Measurements from ENCODE around the gene E2F1.

Gene E2F1

GRCh38 chr20:33663161-33664084 lies 22.8 kb downstream of the E2F1 start:
- H3K36me3 Mint-ChIP-seq, result peaks cover 6% of the 10 kb centered on the region
- peak; percentile 78 for ATAC-seq
- H3K27ac Mint-ChIP-seq, result peak overlapping the region; percentile 71

GRCh38 chr20:33662172-33662571 lies 24.0 kb downstream of the E2F1 start, which contains the start of gene C20orf144:
Gene C20orf144, plus strand, starts transcription at chr20:33662327. Its CDS starts 19 bp downstream, at chr20:33662346.
- peaks cover 6% of the 10 kb centered on the region for H3K36me3 Mint-ChIP-seq
- no peak for ATAC-seq
- no peaks in the 10 kb centered on the region for H3K9me3 Mint-ChIP-seq

More at GRCh38 chr20:33663161-33664084, 22.8 kb downstream of the E2F1 start:
- Mint-ChIP-seq H3K27me3 (no peaks in the 10 kb centered on the region), H3K9me3 (no peaks in the 10 kb centered on the region), H3K4me3 (peak overlapping the region; percentile 85), H3K4me1 (peaks cover 40% of the 10 kb centered on the region)

GRCh38 chr20:33660685-33661058 lies 25.5 kb downstream of the E2F1 start:
- Mint-ChIP-seq H3K36me3 (peaks cover 6% of the 10 kb centered on the region), H3K4me1 (peaks cover 26% of the 10 kb centered on the region), H3K9me3 (no peaks in the 10 kb centered on the region), H3K4me3 (no peak overlapping the region), H3K27ac (no peak overlapping the region), H3K27me3 (no peaks in the 10 kb centered on the region)
- no peak for ATAC-seq

More at GRCh38 chr20:33662172-33662571, 24.0 kb downstream of the E2F1 start, which contains the start of gene C20orf144:
- Mint-ChIP-seq H3K4me1 (peaks cover 35% of the 10 kb centered on the region), H3K27me3 (no peaks in the 10 kb centered on the region), H3K4me3 (peak within 1 kb of the TSS; percentile 85), H3K27ac (peak within 1 kb of the TSS; percentile 71)

- ATAC-seq, result no peak
- Mint-ChIP-seq H3K4me1 (peaks cover 22% of the 10 kb centered on the region), H3K27ac (no peak overlapping the region), H3K9me3 (no peaks in the 10 kb centered on the region), H3K36me3 (peaks cover 6% of the 10 kb centered on the region), H3K4me3 (no peak overlapping the region), H3K27me3 (no peaks in the 10 kb centered on the region)
These were observed 26.0 kb downstream of the E2F1 start for GRCh38 chr20:33660035-33660684.

- H3K36me3 Mint-ChIP-seq, result peaks cover 6% of the 10 kb centered on the region
- no peaks in the 10 kb centered on the region for H3K9me3 Mint-ChIP-seq
- H3K27me3 Mint-ChIP-seq, result no peaks in the 10 kb centered on the region
- H3K27ac Mint-ChIP-seq, result no peak overlapping the region
- no peak overlapping the region for H3K4me3 Mint-ChIP-seq
- H3K4me1 Mint-ChIP-seq, result peaks cover 15% of the 10 kb centered on the region
- no peak for ATAC-seq
These were observed 26.7 kb downstream of the E2F1 start for GRCh38 chr20:33659341-33660034.

- Mint-ChIP-seq H3K27ac (no peak overlapping the region), H3K9me3 (no peaks in the 10 kb centered on the region), H3K4me3 (no peak overlapping the region), H3K36me3 (peaks cover 6% of the 10 kb centered on the region), H3K4me1 (peaks cover 10% of the 10 kb centered on the region), H3K27me3 (no peaks in the 10 kb centered on the region)
- no peak for ATAC-seq
These were observed 27.3 kb downstream of the E2F1 start for GRCh38 chr20:33658929-33659328.

- no peak overlapping the region for H3K27ac Mint-ChIP-seq
- H3K36me3 Mint-ChIP-seq, result peaks cover 6% of the 10 kb centered on the region
- H3K27me3 Mint-ChIP-seq, result no peaks in the 10 kb centered on the region
- H3K9me3 Mint-ChIP-seq, result no peaks in the 10 kb centered on the region
- peaks cover 11% of the 10 kb centered on the region for H3K4me1 Mint-ChIP-seq
- no peak overlapping the region for H3K4me3 Mint-ChIP-seq
- no peak for ATAC-seq
These were observed 27.7 kb downstream of the E2F1 start for GRCh38 chr20:33658510-33658909.

- Mint-ChIP-seq H3K36me3 (peaks cover 6% of the 10 kb centered on the region), H3K27ac (no peak overlapping the region), H3K27me3 (no peaks in the 10 kb centered on the region), H3K4me1 (peaks cover 15% of the 10 kb centered on the region), H3K9me3 (no peaks in the 10 kb centered on the region), H3K4me3 (no peak overlapping the region)
- no peak for ATAC-seq
These were observed 28.5 kb downstream of the E2F1 start for GRCh38 chr20:33657704-33658095.

- H3K36me3 Mint-ChIP-seq, result peaks cover 6% of the 10 kb centered on the region
- ATAC-seq, result no peak
- H3K27ac Mint-ChIP-seq, result no peak overlapping the region
- no peaks in the 10 kb centered on the region for H3K9me3 Mint-ChIP-seq
- H3K4me3 Mint-ChIP-seq, result no peak overlapping the region
- no peaks in the 10 kb centered on the region for H3K27me3 Mint-ChIP-seq
- peaks cover 18% of the 10 kb centered on the region for H3K4me1 Mint-ChIP-seq
These were observed 29.1 kb downstream of the E2F1 start for GRCh38 chr20:33656783-33657703.

- no peaks in the 10 kb centered on the region for H3K9me3 Mint-ChIP-seq
- H3K4me3 Mint-ChIP-seq, result no peak overlapping the region
- no peaks in the 10 kb centered on the region for H3K27me3 Mint-ChIP-seq
- no peak overlapping the region for H3K27ac Mint-ChIP-seq
- peaks cover 22% of the 10 kb centered on the region for H3K4me1 Mint-ChIP-seq
- no peak for ATAC-seq
- H3K36me3 Mint-ChIP-seq, result peaks cover 6% of the 10 kb centered on the region
These were observed 30.0 kb downstream of the E2F1 start for GRCh38 chr20:33656010-33656782.

- Mint-ChIP-seq H3K4me3 (no peak overlapping the region), H3K4me1 (peaks cover 22% of the 10 kb centered on the region), H3K36me3 (peaks cover 6% of the 10 kb centered on the region), H3K27me3 (no peaks in the 10 kb centered on the region), H3K27ac (peak overlapping the region; percentile 25), H3K9me3 (no peaks in the 10 kb centered on the region)
- ATAC-seq, result no peak
These were observed 31.0 kb downstream of the E2F1 start for GRCh38 chr20:33655164-33655563.

GRCh38 chr20:33654680-33655161 lies 31.5 kb downstream of the E2F1 start:
- H3K27ac Mint-ChIP-seq, result peak overlapping the region; percentile 25
- no peak overlapping the region for H3K4me3 Mint-ChIP-seq
- no peak for ATAC-seq
- peaks cover 22% of the 10 kb centered on the region for H3K4me1 Mint-ChIP-seq
- no peaks in the 10 kb centered on the region for H3K9me3 Mint-ChIP-seq
- no peaks in the 10 kb centered on the region for H3K27me3 Mint-ChIP-seq
- H3K36me3 Mint-ChIP-seq, result peaks cover 6% of the 10 kb centered on the region

GRCh38 chr20:33653900-33654596 lies 32.1 kb downstream of the E2F1 start:
- Mint-ChIP-seq H3K36me3 (peaks cover 3% of the 10 kb centered on the region), H3K4me3 (no peak overlapping the region), H3K4me1 (peaks cover 22% of the 10 kb centered on the region), H3K27me3 (no peaks in the 10 kb centered on the region), H3K9me3 (no peaks in the 10 kb centered on the region), H3K27ac (no peak overlapping the region)
- no peak for ATAC-seq
